Caco-2 (cell line): ENCODE measurements around the gene ABCA3. TPM values are rescaled to one million over a fixed set of nuclear protein-coding genes. Genes with fewer than 3 reads are reported as not detected.

Experiments
- BruUV-seq: library from RNA; stranded (reverse); fragments of 400-500 nt; replicated peaks from 2 replicates; lab custom pipeline; 2021; lab: Mats Ljungman, UMichigan
- CTCF ChIA-PET: fragments of 300-600 bp; sonication (Branson Sonifier 250); formaldehyde crosslinking; loops from one replicate; lab custom pipeline; 2022; ENCODE audit warnings: antibody characterized with exemption; lab: Charles Lee
- POLR2A ChIA-PET: fragments of 300-600 bp; sonication (Branson Sonifier 250); formaldehyde crosslinking; loops from one replicate; lab custom pipeline; 2022; ENCODE audit warnings: antibody characterized with exemption; lab: Charles Lee
- DNase-seq, 2 experiments: peaks; one replicate each; pipeline versions ENCODE4 v3.0.0 to v3.0.0-alpha.2; 2020 to 2022
- H3K27me3 ChIP-seq: replicated peaks from 2 replicates; pipeline ENCODE4 v1.6.0; 2011; ENCODE audit warnings: low read length; ENCODE audit not compliant: control insufficient read depth, insufficient read depth
- H3K36me3 ChIP-seq: 2 replicates; pipeline ENCODE4 v1.5.1; 2011; ENCODE audit warnings: low read length; ENCODE audit not compliant: control insufficient read depth, insufficient read depth
- H3K4me1 ChIP-seq: fragments of 250-450 bp; sonication (Bioruptor Pico); 2 replicates; pipeline ENCODE4 v1.5.1; 2020; ENCODE audit warnings: mild to moderate bottlenecking
- H3K4me3 ChIP-seq: 2 replicates; pipeline ENCODE4 v1.5.1; 2011; ENCODE audit warnings: low read depth, mild to moderate bottlenecking, control low read depth, low read length
- H3K9me3 ChIP-seq: fragments of 250-450 bp; sonication (Bioruptor Pico); 2 replicates; pipeline ENCODE4 v1.5.1; 2020; ENCODE audit warnings: mild to moderate bottlenecking, moderate library complexity
- H3K27ac Mint-ChIP-seq: one replicate; pipeline ENCODE4 v1.8.0; 2022; ENCODE audit warnings: mixed read lengths; ENCODE audit not compliant: unreplicated experiment
- H3K27me3 Mint-ChIP-seq: one replicate; pipeline ENCODE4 v1.8.0; 2022; ENCODE audit warnings: mixed read lengths; ENCODE audit not compliant: insufficient read depth, unreplicated experiment
- H3K36me3 Mint-ChIP-seq: one replicate; pipeline ENCODE4 v1.8.0; 2022; ENCODE audit warnings: mild to moderate bottlenecking, mixed read lengths; ENCODE audit not compliant: insufficient read depth, unreplicated experiment
- H3K4me1 Mint-ChIP-seq: one replicate; pipeline ENCODE4 v1.8.0; 2022; ENCODE audit warnings: low read depth, mixed read lengths; ENCODE audit not compliant: unreplicated experiment
- H3K4me3 Mint-ChIP-seq: one replicate; pipeline ENCODE4 v1.8.0; 2022; ENCODE audit warnings: mild to moderate bottlenecking, moderate library complexity, mixed read lengths; ENCODE audit not compliant: unreplicated experiment
- H3K9me3 Mint-ChIP-seq: one replicate; pipeline ENCODE4 v1.8.0; 2022; ENCODE audit warnings: mixed read lengths; ENCODE audit not compliant: unreplicated experiment
- intact Hi-C: fragments of 100-400 bp; cut with micrococcal nuclease; formaldehyde crosslinking; loops from one replicate; pipeline ENCODE4 v1.10.0; 2022; ENCODE audit not compliant: unreplicated experiment
- total RNA-seq: library from RNA; stranded (reverse); gene quantifications from 2 replicates; pipeline ENCODE4 v1.2.3, GENCODE V29; 2022
- TF ChIP-seq, protein P1 (sequence below), 2 experiments: fragments of 200-600 bp in 1 of 2; IDR thresholded peaks; 1 replicate in 1 of 2; 2 replicates in 1 of 2; pipeline versions ENCODE4 v1.5.1 to v1.8.0; 2011 to 2022; ENCODE audit warnings: antibody characterized with exemption in 1 of 2, control low read depth in 1 of 2, inconsistent platforms in 1 of 2, low read depth in 1 of 2, low read length in 1 of 2, mild to moderate bottlenecking in 1 of 2, moderate library complexity in 1 of 2; ENCODE audit not compliant: insufficient read depth in 1 of 2, severe bottlenecking in 1 of 2, unreplicated experiment in 1 of 2

The ABCA3 gene
- total RNA-seq, 1 experiment from 2014 or later = 16.1 TPM

DNA sequence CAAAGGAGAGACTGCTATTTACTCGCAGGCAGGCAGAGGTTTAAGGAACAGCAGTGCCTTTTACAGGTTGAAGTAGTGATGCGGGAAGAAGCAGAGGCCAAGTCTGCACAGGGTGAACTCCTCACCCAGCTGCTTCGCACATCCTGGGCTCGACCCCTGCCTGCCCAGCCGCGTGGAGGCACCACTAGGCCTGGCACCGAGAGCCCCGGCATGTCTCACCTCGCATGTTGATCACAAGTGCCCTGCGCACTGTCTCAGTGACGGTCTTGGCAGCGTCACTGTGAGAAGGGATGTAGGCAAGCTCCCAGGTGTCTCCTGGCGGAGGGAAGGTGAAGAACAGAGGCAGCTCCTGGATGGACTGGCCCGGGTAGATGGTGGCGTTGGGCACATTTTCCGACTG lies 14.7 kb downstream of the ABCA3 start:
- BruUV-seq = no TSS peak
- Mint-ChIP-seq H3K9me3 (no peaks in the 10 kb centered on the region), H3K27ac (no peak overlapping the region), H3K27me3 (no peaks in the 10 kb centered on the region), H3K4me1 (no peaks in the 10 kb centered on the region), H3K36me3 (peaks cover 1% of the 10 kb centered on the region), H3K4me3 (no peak overlapping the region)
- Histone ChIP-seq H3K4me1 (no peaks in the 10 kb centered on the region), H3K36me3 (no peaks in the 10 kb centered on the region), H3K27me3 (no peaks in the 10 kb centered on the region), H3K9me3 (no peaks in the 10 kb centered on the region), H3K4me3 (no peak overlapping the region)
- no peak for DNase-seq
- TF ChIP-seq, protein P1, sequence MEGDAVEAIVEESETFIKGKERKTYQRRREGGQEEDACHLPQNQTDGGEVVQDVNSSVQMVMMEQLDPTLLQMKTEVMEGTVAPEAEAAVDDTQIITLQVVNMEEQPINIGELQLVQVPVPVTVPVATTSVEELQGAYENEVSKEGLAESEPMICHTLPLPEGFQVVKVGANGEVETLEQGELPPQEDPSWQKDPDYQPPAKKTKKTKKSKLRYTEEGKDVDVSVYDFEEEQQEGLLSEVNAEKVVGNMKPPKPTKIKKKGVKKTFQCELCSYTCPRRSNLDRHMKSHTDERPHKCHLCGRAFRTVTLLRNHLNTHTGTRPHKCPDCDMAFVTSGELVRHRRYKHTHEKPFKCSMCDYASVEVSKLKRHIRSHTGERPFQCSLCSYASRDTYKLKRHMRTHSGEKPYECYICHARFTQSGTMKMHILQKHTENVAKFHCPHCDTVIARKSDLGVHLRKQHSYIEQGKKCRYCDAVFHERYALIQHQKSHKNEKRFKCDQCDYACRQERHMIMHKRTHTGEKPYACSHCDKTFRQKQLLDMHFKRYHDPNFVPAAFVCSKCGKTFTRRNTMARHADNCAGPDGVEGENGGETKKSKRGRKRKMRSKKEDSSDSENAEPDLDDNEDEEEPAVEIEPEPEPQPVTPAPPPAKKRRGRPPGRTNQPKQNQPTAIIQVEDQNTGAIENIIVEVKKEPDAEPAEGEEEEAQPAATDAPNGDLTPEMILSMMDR (IDR thresholded peaks at IDR 0.05; ENCODE audit: insufficient read depth in 1 of 2, low read depth in 1 of 2, low read length in 1 of 2, severe bottlenecking in 1 of 2, unreplicated experiment in 1 of 2) = no peak
- intact Hi-C loops = loop anchor here (1.0 kb wide), 1 partner anchor 14 kb away; no protein-coding TSS in a partner anchor
- POLR2A ChIA-PET = no interaction called here
- CTCF ChIA-PET = no interaction called here

DNA sequence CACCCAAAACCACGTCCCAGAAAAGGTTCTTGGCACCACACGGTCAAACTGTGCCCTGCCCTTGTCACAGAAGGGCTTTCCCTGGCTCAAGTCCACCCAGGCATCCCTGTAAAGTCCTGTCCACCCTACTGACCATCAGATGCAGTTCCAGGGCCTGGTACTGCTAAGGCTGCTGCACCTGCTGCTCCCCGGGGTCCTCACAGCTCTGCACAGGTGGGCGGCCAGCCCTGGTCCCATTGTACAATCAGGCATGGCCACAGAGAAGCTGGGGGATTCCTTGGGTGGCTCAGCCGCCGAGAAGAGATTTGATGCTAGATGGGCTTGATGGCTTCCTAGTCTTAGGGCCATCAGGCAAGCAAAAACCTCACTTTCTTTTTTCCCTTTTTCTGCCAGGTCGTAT lies 15.3 kb downstream of the ABCA3 start:
- Mint-ChIP-seq H3K4me3 (no peak overlapping the region), H3K4me1 (no peaks in the 10 kb centered on the region), H3K27ac (no peak overlapping the region), H3K9me3 (no peaks in the 10 kb centered on the region), H3K27me3 (no peaks in the 10 kb centered on the region), H3K36me3 (no peaks in the 10 kb centered on the region)
- ChIA-PET CTCF (no interaction called here), POLR2A (no interaction called here)
- H3K4me1 ChIP-seq = no peaks in the 10 kb centered on the region
- H3K36me3 ChIP-seq = no peaks in the 10 kb centered on the region
- no peaks in the 10 kb centered on the region for H3K9me3 ChIP-seq
- no peak for DNase-seq
- no peak overlapping the region for H3K4me3 ChIP-seq
- no TSS peak for BruUV-seq
- H3K27me3 ChIP-seq = no peaks in the 10 kb centered on the region
- TF ChIP-seq, protein P1 (IDR thresholded peaks at IDR 0.05; ENCODE audit: insufficient read depth in 1 of 2, low read depth in 1 of 2, low read length in 1 of 2, severe bottlenecking in 1 of 2, unreplicated experiment in 1 of 2) = no peak
- intact Hi-C loops = no loop called here

DNA sequence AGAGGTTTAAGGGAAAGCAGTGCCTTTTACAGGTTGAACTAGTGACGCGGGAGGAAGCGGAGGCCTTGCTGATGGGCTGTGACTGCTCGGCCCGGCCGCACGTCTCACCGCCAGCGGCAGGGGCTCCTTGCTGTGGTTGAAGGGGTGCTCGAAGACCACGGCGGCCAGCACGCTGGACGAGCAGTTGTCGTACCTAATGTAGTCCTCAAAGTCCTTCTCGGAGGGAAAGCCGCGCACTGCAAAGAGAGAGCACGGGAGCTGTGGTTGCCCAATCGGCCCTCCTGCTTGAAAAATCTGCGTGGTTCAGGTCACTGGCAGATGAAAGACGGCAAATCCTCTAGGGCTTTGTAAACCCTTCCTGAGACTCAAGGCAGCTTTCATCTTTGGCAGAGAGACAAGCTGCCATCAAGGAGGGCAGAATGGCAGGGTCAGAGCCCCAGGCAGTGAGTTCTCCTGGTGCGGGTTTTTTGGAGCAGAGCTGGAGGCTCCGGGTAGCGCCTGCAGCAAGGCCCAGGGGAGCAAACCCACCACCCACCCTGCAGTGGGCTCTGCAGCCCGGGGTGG lies 16.1 kb downstream of the ABCA3 start:
- Mint-ChIP-seq H3K27me3 (no peaks in the 10 kb centered on the region), H3K4me1 (no peaks in the 10 kb centered on the region), H3K4me3 (no peak overlapping the region), H3K9me3 (no peaks in the 10 kb centered on the region), H3K36me3 (no peaks in the 10 kb centered on the region), H3K27ac (no peak overlapping the region)
- no peaks in the 10 kb centered on the region for H3K27me3 ChIP-seq
- H3K4me1 ChIP-seq = no peaks in the 10 kb centered on the region
- intact Hi-C loops = no loop called here
- no peak overlapping the region for H3K4me3 ChIP-seq
- DNase-seq = no peak
- BruUV-seq = no TSS peak
- POLR2A ChIA-PET = no interaction called here
- H3K36me3 ChIP-seq = no peaks in the 10 kb centered on the region
- no peaks in the 10 kb centered on the region for H3K9me3 ChIP-seq
- CTCF ChIA-PET = no interaction called here
- TF ChIP-seq, protein P1 (IDR thresholded peaks at IDR 0.05; ENCODE audit: insufficient read depth in 1 of 2, low read depth in 1 of 2, low read length in 1 of 2, severe bottlenecking in 1 of 2, unreplicated experiment in 1 of 2) = no peak
